GM18870 (cell line): ENCODE measurements around the gene EYS.
A peak's percentile ranks its signal among the peaks of the same experiment; 100 is the strongest.
"Not testable (repeated sequence)": the region's sequence is repeated elsewhere in the genome, so short reads cannot be mapped to it uniquely, and the experiment has no call there.

Source experiments
- ATAC-seq: cut with Tn5 transposase; IDR thresholded peaks from one replicate; pipeline ENCODE4 v1.9.1; 2021; ENCODE audit warnings: moderate library complexity; ENCODE audit not compliant: unreplicated experiment

The EYS gene

GRCh38 chr6:64263778-64264177 lies 1443.2 kb downstream of the EYS start:
- ATAC-seq, result no peak

DNA sequence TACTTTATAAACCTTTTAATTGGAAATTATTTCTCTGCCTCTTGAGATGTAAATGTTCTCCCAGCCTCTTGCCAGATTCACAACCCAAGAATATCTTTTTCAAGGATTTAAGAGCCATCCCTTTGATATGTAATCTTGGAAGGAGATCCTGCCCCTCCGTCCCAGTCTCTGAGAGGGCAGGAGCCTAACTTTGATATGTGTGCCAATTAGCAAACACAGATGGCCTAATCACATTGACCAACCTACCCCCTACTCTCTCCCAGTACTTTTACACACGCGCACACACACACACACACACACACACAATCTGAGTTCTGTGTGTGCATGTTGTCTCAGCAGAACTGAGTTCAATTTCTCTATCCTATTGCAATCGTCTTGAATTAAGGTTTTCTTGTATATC lies 1447.7 kb downstream of the EYS start:
- no peak for ATAC-seq

GRCh38 chr6:64258752-64259151 lies 1448.3 kb downstream of the EYS start:
- ATAC-seq, result no peak

DNA sequence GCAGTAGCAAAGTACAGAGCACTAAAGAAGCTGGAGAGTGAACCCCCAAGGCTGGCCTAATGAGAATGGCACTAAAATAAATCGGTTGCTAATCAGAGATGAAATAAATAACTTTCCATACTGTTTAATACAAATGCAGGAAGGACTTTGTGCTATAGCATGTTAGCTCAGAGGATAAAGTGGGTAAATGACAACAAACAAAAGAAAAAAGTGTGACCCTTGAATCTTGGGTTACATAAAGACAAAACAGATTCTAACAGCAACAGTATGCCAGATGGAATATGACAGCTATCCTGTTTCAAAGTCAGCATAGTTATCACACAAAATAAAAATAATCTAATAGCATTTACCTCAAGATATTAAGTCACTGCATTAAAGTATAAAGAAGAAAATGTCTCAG lies 1448.7 kb downstream of the EYS start:
- no peak for ATAC-seq

DNA sequence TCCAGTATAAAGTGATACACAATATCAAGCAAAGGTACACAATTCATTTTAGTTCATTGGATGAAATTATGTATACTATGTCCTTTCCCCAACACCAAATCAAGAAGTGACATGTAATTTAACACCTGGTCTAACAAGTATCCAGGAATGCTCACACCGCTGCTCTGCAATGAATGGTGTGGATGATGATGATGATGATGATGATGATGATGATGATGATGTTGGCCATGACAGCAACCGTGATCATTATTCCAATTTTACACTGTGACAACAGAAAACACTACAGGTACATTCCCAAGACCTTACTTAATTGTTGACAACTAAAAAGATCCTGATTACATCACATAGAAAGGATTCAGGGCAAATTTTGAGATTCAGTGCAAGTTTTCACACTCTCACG lies 1449.4 kb downstream of the EYS start:
- no peak for ATAC-seq

- ATAC-seq, result no peak
Measured at GRCh38 chr6:64256483-64256882, 1450.5 kb downstream of the EYS start.

GRCh38 chr6:64255000-64255399 lies 1452.0 kb downstream of the EYS start:
- ATAC-seq, result peak; percentile 81

- ATAC-seq, result no peak
Measured at GRCh38 chr6:64254558-64254957, 1452.5 kb downstream of the EYS start.

DNA sequence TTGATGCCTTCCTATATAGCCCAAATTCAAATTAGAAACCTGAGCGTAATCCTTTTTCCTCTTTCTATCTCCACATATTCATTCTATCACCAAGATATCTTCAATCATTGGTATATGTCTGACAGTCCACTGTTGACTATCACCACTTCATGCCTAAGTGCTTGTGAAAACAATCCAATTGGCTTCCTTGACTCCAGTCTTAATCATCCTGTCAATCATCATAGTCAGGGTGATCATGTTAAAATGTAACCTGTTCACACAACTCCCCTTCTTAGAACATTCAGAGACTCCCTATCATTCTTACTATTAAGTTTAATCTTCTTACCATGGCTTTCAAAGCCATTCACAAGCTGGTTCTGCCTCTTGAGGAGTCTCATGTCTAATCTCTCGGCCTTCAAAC lies 1454.8 kb downstream of the EYS start:
- no peak for ATAC-seq

GRCh38 chr6:64250126-64250525 lies 1456.9 kb downstream of the EYS start:
- no peak for ATAC-seq

DNA sequence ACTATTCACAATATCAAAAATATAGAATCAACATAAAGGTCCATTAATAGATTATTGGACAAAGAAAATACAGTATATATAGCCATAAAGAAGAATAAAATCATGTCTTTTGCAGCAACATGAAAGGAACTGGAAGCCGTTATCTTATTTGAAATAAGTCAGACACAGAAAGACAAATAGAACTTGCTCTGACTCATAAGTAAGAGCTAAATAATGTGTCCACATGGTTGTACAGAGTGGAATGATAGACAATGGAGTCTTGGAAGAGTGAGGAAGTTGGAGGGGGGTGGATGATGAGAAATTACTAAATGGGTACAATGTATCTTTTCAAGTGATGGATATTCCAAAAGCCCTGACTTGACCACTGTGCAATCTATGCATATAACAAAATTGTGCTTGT lies 1457.9 kb downstream of the EYS start:
- ATAC-seq, result no peak

DNA sequence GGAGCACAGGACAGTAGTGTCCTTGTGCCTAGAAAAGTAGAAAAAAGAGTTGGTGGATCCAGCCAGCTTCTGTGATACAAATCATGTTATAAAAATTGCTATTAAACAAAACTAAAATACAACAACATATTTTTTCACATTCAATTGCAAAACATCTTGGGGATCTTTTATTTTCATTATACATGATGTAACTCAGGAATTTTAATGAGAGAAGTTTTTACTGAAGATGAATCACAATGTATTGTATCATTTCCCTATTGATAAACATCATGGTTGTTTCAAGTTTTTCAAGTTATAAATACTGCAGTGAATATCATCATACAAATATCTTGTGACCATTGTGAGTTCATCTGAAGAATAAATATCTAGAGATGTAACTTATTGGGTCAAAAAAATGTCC lies 1463.4 kb downstream of the EYS start:
- no peak for ATAC-seq

- not testable (repeated sequence) for ATAC-seq
Measured at GRCh38 chr6:64238908-64239307, 1468.1 kb downstream of the EYS start.

- ATAC-seq, result no peak
Measured at GRCh38 chr6:64238071-64238470, 1469.0 kb downstream of the EYS start.

- ATAC-seq, result no peak
Measured at GRCh38 chr6:64233746-64234145, 1473.3 kb downstream of the EYS start.

DNA sequence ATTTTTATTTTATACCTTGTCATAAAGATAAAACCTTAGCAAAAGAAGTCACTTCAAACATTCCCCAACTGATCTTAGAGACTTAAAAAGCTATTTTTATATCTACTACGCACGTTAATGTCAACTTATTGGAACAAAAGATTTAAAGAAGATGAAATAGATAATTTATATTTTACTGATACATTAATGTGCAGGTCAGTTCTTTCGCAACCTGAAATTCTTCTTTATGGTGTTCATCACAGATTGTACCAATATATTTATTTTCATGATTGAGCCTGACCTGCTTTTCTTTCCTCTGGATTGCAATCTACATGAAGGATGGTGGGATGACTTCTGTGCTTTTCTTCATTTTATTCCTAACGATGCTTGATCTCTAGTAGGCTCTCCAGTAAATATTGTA lies 1475.1 kb downstream of the EYS start:
- no peak for ATAC-seq

DNA sequence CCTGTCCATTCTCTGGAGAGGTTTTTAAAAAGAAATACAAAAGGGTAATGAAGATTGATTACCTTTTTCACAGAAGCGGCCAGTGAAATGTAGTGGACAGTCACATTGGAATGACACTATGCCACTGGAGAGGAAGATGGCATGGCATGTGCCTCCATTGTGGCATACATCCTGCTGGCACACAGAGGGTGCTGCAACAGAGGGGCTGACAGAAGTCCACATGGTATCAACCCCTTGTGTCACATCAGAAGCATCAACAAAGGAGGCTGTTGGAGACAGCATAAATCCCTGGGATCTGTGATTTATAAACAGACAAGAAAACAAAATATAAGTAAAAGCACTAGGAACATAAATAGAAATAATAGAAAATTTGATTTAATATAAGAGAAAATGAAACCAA lies 1476.5 kb downstream of the EYS start:
- no peak for ATAC-seq

GRCh38 chr6:64227863-64228262 lies 1479.2 kb downstream of the EYS start:
- ATAC-seq, result no peak

- ATAC-seq, result no peak
Measured at GRCh38 chr6:64225503-64225902, 1481.5 kb downstream of the EYS start.

- no peak for ATAC-seq
Measured at GRCh38 chr6:64224819-64225218, 1482.2 kb downstream of the EYS start.

- ATAC-seq, result no peak
Measured at GRCh38 chr6:64221776-64222175, 1485.2 kb downstream of the EYS start.

GRCh38 chr6:64220801-64221200 lies 1486.2 kb downstream of the EYS start:
- ATAC-seq, result no peak

- peak; percentile 84 for ATAC-seq
Measured at GRCh38 chr6:64217721-64218620, 1489.1 kb downstream of the EYS start.
